KMS-11 (cell line): Measurements from ENCODE around the gene PLEKHA1.

Experiments
- H2AFZ ChIP-seq: fragments of 200-600 bp; sonication (generic); 2 replicates; pipeline ENCODE4 v1.6.1; 2016; ENCODE audit warnings: antibody characterized with exemption, mixed run types, low read depth
- H3K27ac ChIP-seq: fragments of 200-600 bp; sonication (generic); 2 replicates; pipeline ENCODE4 v1.6.1; 2016; ENCODE audit warnings: mild to moderate bottlenecking, mixed run types
- H3K27me3 ChIP-seq: fragments of 200-600 bp; sonication (generic); 2 replicates; pipeline ENCODE4 v1.6.1; 2017; ENCODE audit warnings: mild to moderate bottlenecking, low read depth, mixed run types, moderate library complexity; ENCODE audit not compliant: insufficient read depth
- H3K36me3 ChIP-seq: fragments of 200-600 bp; sonication (generic); 2 replicates; pipeline ENCODE4 v1.6.1; 2017; ENCODE audit warnings: mild to moderate bottlenecking, mixed run types; ENCODE audit not compliant: insufficient read depth
- H3K4me1 ChIP-seq: fragments of 200-600 bp; sonication (generic); 2 replicates; pipeline ENCODE4 v1.6.1; 2016; ENCODE audit warnings: mild to moderate bottlenecking, low read depth, mixed run types; ENCODE audit not compliant: poor library complexity, severe bottlenecking
- H3K4me2 ChIP-seq: fragments of 200-600 bp; sonication (generic); 2 replicates; pipeline ENCODE4 v1.7.0; 2016; ENCODE audit warnings: mild to moderate bottlenecking, mixed run types
- H3K4me3 ChIP-seq: fragments of 200-600 bp; sonication (generic); IDR thresholded peaks from 2 replicates; pipeline ENCODE4 v1.6.1; 2017; ENCODE audit warnings: low read depth, low read length, mixed read lengths; ENCODE audit not compliant: insufficient read depth
- H3K79me2 ChIP-seq: fragments of 200-600 bp; sonication (generic); 2 replicates; pipeline ENCODE4 v1.6.1; 2016; ENCODE audit warnings: low read depth, mixed run types; ENCODE audit not compliant: insufficient read depth
- H3K9ac ChIP-seq: fragments of 200-600 bp; sonication (generic); 2 replicates; pipeline ENCODE4 v1.6.1; 2016; ENCODE audit warnings: mild to moderate bottlenecking, mixed run types
- H4K20me1 ChIP-seq: fragments of 200-600 bp; sonication (generic); 2 replicates; pipeline ENCODE4 v1.6.1; 2016; ENCODE audit warnings: mild to moderate bottlenecking, mixed run types; ENCODE audit not compliant: insufficient read depth
- TF ChIP-seq, protein P1 (sequence below): fragments of 200-600 bp; sonication (generic); conservative IDR thresholded peaks from 2 replicates; pipeline ENCODE4 v1.6.1; 2017; ENCODE audit warnings: low read depth, mild to moderate bottlenecking, antibody characterized with exemption, low read length, moderate library complexity, mixed read lengths

PLEKHA1 gene

DNA sequence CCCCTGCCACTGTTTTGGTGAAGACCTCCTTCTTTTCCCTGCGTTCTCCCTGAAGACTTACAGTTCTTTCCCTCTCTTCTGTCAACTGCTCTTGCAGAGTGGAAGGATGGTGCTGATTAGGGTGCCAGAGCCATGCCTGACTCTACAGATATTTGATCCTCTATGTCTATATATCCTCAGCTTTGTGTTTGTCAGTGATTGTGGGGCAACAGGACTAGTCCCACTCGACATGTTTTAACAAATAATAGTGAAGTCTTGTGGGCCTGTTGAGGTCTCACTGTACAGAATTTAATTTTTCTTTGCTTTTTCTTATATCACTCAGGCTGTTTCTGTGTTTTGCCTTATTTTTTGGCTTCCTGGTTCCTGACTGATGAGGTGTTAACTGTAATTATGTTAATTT, 5.0 kb downstream of the PLEKHA1 start:
- H3K36me3 ChIP-seq = no peaks in the 10 kb centered on the region
- no peak overlapping the region for H3K4me2 ChIP-seq
- H3K9ac ChIP-seq = no peak overlapping the region
- TF ChIP-seq, protein P1, sequence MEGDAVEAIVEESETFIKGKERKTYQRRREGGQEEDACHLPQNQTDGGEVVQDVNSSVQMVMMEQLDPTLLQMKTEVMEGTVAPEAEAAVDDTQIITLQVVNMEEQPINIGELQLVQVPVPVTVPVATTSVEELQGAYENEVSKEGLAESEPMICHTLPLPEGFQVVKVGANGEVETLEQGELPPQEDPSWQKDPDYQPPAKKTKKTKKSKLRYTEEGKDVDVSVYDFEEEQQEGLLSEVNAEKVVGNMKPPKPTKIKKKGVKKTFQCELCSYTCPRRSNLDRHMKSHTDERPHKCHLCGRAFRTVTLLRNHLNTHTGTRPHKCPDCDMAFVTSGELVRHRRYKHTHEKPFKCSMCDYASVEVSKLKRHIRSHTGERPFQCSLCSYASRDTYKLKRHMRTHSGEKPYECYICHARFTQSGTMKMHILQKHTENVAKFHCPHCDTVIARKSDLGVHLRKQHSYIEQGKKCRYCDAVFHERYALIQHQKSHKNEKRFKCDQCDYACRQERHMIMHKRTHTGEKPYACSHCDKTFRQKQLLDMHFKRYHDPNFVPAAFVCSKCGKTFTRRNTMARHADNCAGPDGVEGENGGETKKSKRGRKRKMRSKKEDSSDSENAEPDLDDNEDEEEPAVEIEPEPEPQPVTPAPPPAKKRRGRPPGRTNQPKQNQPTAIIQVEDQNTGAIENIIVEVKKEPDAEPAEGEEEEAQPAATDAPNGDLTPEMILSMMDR = no peak
- H3K79me2 ChIP-seq = no peaks in the 10 kb centered on the region
- H4K20me1 ChIP-seq = no peaks in the 10 kb centered on the region
- H3K4me3 ChIP-seq = no peak overlapping the region
- no peak overlapping the region for H3K27ac ChIP-seq
- H3K27me3 ChIP-seq = peaks cover 35% of the 10 kb centered on the region; the same call in 1 of the 2 replicates
- peaks cover 10% of the 10 kb centered on the region for H3K4me1 ChIP-seq
- H2AFZ ChIP-seq = no peak overlapping the region

DNA sequence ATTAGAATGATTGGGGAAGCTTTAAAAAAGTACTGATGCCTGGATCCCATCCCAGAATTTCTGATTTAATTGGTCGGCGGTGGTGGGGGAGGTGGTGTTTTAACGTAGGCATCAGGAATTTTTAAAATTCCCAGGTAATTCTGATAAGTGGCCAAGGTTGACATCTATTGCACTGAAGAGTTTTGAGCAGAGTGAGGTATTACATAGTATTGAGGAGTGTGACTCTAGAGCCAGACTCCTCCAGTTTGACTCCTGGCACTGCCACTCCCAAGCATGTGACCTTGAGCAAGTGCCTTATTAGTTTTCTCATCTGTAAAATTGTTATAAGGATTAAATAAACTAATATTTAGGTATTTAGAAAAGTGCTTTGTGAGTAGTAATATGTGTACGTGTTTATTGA, 6.2 kb downstream of the PLEKHA1 start:
- Histone ChIP-seq H3K4me3 (no peak overlapping the region), H3K4me1 (peaks cover 8% of the 10 kb centered on the region), H3K4me2 (no peak overlapping the region), H2AFZ (no peak overlapping the region), H3K36me3 (no peaks in the 10 kb centered on the region), H3K79me2 (no peaks in the 10 kb centered on the region), H3K9ac (no peak overlapping the region), H3K27me3 (peaks cover 33% of the 10 kb centered on the region; the same call in 1 of the 2 replicates), H3K27ac (no peak overlapping the region), H4K20me1 (no peaks in the 10 kb centered on the region)
- TF ChIP-seq, protein P1 = no peak

DNA sequence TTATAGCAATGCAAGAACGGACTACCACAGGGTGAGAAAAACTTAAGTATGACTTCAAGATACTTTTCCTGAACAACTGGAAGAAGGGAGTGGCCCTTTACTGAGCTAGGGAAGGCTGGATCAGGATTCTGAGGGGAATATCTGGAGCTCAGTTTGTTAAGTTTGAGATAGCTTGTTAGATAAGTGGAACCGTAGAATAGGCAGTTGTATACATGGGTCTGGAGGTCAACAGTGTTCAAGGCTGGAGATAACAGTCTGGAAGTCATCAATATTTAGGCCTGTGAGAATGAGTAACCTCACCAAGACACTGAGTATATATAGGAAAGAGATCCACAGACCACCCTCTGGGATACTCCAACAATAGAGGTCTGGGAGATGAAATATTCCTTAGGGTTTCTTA, 7.2 kb downstream of the PLEKHA1 start:
- no peak overlapping the region for H3K27ac ChIP-seq

DNA sequence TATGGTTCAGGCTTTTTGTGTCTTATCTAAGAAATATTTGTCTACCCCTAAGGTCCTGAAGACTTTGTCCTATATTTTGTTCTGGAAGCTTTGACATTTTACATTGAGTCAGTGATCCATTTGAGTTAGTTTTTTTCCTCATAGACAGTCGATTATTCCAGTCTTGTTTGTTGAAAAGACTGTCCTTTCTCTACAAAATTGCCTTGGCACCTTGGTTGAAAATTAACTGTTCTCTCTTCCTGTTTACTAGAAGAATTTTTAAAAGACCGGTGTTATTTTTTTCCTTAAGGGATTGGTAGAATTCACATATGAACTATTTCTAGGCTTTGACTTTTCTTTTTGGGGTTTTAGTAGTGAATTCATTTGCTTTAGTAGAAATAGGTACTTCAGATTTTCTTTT, 12.0 kb downstream of the PLEKHA1 start:
- TF ChIP-seq, protein P1 = no peak

More for the DNA sequence above, 7.2 kb downstream of the PLEKHA1 start:
- Histone ChIP-seq H3K9ac (no peak overlapping the region), H3K4me3 (no peak overlapping the region), H3K36me3 (no peaks in the 10 kb centered on the region), H3K27me3 (peaks cover 25% of the 10 kb centered on the region; the same call in 1 of the 2 replicates), H4K20me1 (no peaks in the 10 kb centered on the region), H3K4me1 (no peaks in the 10 kb centered on the region), H2AFZ (no peak overlapping the region), H3K4me2 (no peak overlapping the region), H3K79me2 (no peaks in the 10 kb centered on the region)
- TF ChIP-seq, protein P1 = no peak

More for the DNA sequence above, 12.0 kb downstream of the PLEKHA1 start:
- Histone ChIP-seq H3K9ac (no peak overlapping the region), H3K27ac (no peak overlapping the region), H2AFZ (no peak overlapping the region), H3K27me3 (no peaks in the 10 kb centered on the region; the same call in 1 of the 2 replicates), H4K20me1 (no peaks in the 10 kb centered on the region), H3K4me1 (no peaks in the 10 kb centered on the region), H3K79me2 (no peaks in the 10 kb centered on the region), H3K4me3 (no peak overlapping the region), H3K36me3 (no peaks in the 10 kb centered on the region), H3K4me2 (no peak overlapping the region)
